ENCODE results near the gene GULP1. TPM values are rescaled to one million over a fixed set of nuclear protein-coding genes. Genes with fewer than 3 reads are reported as not detected.

Gene GULP1
- total RNA-seq, 1 experiment from 2014 or later, result 75.1 TPM

DNA sequence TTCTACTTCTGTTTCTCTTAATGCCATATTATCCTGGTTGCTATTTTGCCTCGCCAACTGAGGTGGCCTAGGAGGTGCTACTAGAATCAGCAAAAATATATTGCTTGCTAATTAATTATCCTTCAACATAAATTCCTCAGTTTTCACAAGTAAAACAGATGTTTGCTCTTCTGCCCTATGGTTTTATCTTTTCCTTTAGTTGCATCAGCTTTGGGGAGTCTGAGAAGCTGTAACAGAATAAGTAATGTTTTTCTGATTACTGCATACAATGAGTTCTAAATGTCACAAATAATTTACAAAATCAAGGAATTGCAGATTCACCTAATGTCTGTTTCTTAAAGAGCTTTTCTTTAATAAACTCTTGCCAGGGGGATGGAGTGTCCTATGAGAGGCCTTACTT, 36.7 kb downstream of the GULP1 start (continued):
- TF ChIP-seq GRHL2 (CRISPR knock-in tag; IDR thresholded peaks at IDR 0.05; ENCODE audit: insufficient replicate concordance, severe bottlenecking), result no peak
- TF ChIP-seq ZNF396 (CRISPR knock-in tag; IDR thresholded peaks at IDR 0.05; ENCODE audit: borderline replicate concordance), result no peak
- no peak for TF ChIP-seq ZBTB21 (CRISPR knock-in tag; IDR thresholded peaks at IDR 0.05; ENCODE audit: borderline replicate concordance)
- no peak for TF ChIP-seq NR2C2 (CRISPR knock-in tag; IDR thresholded peaks at IDR 0.05)
- no peak for TF ChIP-seq CREB1 (CRISPR knock-in tag; IDR thresholded peaks at IDR 0.05)
- TF ChIP-seq, protein P1, sequence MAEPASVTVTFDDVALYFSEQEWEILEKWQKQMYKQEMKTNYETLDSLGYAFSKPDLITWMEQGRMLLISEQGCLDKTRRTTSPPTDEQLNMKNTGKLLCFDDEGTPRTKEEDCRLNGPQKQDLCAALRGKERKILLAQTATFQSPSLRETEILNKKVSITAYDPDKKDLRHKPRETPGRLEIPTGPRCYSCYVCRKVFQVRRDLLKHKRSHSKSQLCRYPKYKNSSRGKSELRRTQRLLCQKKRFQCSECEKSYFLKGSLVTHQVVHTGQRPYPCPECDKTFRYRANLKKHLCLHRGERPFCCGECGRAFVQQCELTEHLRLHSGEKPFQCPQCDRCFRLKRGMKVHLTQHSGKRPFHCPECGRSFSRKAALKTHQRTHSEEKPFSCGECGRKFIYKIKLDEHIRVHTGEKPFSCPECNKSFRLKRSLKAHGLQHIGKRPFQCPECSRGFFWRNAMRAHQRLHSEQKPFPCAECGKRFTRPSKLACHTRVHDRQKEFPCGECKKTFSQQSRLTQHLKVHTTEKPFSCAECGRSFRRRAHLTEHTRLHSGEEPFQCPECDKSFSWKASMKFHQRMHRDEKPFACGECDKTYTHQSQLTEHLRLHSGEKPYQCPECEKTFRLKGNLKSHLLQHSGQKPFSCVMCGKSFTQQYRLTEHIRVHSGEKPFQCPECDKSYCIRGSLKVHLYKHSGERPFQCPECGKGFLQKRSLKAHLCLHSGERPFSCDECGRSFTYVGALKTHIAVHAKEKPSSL (CRISPR knock-in tag; conservative IDR thresholded peaks at IDR 0.05), result no peak
- TF ChIP-seq NFYB (CRISPR knock-in tag; conservative IDR thresholded peaks at IDR 0.05; ENCODE audit: low read depth), result no peak
- no peak for TF ChIP-seq ESRRA (CRISPR knock-in tag; IDR thresholded peaks at IDR 0.05; ENCODE audit: borderline replicate concordance)
- TF ChIP-seq, protein P2, sequence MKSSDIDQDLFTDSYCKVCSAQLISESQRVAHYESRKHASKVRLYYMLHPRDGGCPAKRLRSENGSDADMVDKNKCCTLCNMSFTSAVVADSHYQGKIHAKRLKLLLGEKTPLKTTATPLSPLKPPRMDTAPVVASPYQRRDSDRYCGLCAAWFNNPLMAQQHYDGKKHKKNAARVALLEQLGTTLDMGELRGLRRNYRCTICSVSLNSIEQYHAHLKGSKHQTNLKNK (CRISPR knock-in tag; IDR thresholded peaks at IDR 0.05), result no peak
- TF ChIP-seq, protein P3, sequence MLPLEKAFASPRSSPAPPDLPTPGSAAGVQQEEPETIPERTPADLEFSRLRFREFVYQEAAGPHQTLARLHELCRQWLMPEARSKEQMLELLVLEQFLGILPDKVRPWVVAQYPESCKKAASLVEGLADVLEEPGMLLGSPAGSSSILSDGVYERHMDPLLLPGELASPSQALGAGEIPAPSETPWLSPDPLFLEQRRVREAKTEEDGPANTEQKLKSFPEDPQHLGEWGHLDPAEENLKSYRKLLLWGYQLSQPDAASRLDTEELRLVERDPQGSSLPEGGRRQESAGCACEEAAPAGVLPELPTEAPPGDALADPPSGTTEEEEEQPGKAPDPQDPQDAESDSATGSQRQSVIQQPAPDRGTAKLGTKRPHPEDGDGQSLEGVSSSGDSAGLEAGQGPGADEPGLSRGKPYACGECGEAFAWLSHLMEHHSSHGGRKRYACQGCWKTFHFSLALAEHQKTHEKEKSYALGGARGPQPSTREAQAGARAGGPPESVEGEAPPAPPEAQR (CRISPR knock-in tag; IDR thresholded peaks at IDR 0.05), result no peak
- no peak for TF ChIP-seq ATF1 (CRISPR knock-in tag; IDR thresholded peaks at IDR 0.05)
- no peak for TF ChIP-seq KAT7 (CRISPR knock-in tag; IDR thresholded peaks at IDR 0.05; ENCODE audit: borderline replicate concordance)
- no peak for TF ChIP-seq OVOL2 (CRISPR knock-in tag; IDR thresholded peaks at IDR 0.05; ENCODE audit: borderline replicate concordance)
- TF ChIP-seq ZNF317 (CRISPR knock-in tag; IDR thresholded peaks at IDR 0.05; ENCODE audit: borderline replicate concordance, low read depth), result no peak
- TF ChIP-seq, protein P4, sequence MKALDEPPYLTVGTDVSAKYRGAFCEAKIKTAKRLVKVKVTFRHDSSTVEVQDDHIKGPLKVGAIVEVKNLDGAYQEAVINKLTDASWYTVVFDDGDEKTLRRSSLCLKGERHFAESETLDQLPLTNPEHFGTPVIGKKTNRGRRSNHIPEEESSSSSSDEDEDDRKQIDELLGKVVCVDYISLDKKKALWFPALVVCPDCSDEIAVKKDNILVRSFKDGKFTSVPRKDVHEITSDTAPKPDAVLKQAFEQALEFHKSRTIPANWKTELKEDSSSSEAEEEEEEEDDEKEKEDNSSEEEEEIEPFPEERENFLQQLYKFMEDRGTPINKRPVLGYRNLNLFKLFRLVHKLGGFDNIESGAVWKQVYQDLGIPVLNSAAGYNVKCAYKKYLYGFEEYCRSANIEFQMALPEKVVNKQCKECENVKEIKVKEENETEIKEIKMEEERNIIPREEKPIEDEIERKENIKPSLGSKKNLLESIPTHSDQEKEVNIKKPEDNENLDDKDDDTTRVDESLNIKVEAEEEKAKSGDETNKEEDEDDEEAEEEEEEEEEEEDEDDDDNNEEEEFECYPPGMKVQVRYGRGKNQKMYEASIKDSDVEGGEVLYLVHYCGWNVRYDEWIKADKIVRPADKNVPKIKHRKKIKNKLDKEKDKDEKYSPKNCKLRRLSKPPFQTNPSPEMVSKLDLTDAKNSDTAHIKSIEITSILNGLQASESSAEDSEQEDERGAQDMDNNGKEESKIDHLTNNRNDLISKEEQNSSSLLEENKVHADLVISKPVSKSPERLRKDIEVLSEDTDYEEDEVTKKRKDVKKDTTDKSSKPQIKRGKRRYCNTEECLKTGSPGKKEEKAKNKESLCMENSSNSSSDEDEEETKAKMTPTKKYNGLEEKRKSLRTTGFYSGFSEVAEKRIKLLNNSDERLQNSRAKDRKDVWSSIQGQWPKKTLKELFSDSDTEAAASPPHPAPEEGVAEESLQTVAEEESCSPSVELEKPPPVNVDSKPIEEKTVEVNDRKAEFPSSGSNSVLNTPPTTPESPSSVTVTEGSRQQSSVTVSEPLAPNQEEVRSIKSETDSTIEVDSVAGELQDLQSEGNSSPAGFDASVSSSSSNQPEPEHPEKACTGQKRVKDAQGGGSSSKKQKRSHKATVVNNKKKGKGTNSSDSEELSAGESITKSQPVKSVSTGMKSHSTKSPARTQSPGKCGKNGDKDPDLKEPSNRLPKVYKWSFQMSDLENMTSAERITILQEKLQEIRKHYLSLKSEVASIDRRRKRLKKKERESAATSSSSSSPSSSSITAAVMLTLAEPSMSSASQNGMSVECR (CRISPR knock-in tag; IDR thresholded peaks at IDR 0.05; ENCODE audit: borderline replicate concordance), result no peak

DNA sequence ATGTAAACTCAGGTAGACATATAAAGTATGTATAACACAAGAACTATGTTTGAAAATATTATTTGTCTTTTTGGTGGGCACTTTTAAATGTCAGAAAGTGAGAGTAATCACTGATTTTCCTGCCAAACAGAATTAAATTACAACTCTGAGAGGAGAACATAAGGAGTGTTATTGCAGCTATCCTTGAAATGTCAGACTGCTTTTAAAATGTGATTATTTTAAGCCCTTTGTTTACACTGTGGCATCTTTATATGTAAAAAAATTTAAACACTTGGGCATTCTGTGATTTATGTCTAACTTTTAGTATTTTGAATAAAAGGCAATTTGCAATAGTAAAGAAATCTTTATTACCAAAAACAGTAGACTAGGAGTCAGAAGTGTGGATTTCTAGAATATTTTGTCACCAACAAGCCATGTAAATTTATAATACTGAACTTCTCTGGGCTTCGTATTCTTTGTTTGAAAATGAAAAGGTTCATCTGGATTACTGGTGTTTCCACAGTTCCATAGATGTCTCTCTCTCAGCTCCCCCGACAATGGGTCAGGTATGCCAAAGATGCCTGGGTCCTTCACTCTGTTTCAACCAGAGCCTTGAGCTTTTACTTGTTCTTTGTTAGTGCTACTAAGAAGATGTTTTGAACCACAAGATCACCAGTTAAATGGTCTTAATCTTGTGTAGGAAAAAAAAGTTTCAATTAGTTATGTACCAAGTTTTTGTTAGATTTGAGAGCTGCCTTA, 38.8 kb downstream of the GULP1 start:
- DNase-seq (ENCODE audit: low spot score) (no peak), ATAC-seq (peak; percentile 55; the same call in 1 of the 2 replicates)
- Mint-ChIP-seq H3K36me3 (no peaks in the 10 kb centered on the region), H3K9me3 (no peaks in the 10 kb centered on the region), H3K27ac (no peak overlapping the region), H3K27me3 (ENCODE audit: low read depth) (no peaks in the 10 kb centered on the region), H3K4me1 (peaks cover 53% of the 10 kb centered on the region), H3K4me3 (no peak overlapping the region)
- CTCF ChIA-PET, result interaction anchor here (0.9 to 1.2 kb wide), 3 partner anchors 11 to 39 kb away, joined by 3 to 4 read pairs (median 3); no protein-coding TSS in a partner anchor
- POLR2A ChIA-PET, result no interaction called here
- no peak for TF ChIP-seq MXD4 (CRISPR knock-in tag; IDR thresholded peaks at IDR 0.05; ENCODE audit: borderline replicate concordance)
- TF ChIP-seq, protein P1 (CRISPR knock-in tag; conservative IDR thresholded peaks at IDR 0.05), result no peak
- no peak for TF ChIP-seq CBFB (CRISPR knock-in tag; IDR thresholded peaks at IDR 0.05; ENCODE audit: low read depth)
- TF ChIP-seq, protein P5, sequence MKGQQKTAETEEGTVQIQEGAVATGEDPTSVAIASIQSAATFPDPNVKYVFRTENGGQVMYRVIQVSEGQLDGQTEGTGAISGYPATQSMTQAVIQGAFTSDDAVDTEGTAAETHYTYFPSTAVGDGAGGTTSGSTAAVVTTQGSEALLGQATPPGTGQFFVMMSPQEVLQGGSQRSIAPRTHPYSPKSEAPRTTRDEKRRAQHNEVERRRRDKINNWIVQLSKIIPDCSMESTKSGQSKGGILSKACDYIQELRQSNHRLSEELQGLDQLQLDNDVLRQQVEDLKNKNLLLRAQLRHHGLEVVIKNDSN (CRISPR knock-in tag; IDR thresholded peaks at IDR 0.05), result no peak
- TF ChIP-seq, protein P6, sequence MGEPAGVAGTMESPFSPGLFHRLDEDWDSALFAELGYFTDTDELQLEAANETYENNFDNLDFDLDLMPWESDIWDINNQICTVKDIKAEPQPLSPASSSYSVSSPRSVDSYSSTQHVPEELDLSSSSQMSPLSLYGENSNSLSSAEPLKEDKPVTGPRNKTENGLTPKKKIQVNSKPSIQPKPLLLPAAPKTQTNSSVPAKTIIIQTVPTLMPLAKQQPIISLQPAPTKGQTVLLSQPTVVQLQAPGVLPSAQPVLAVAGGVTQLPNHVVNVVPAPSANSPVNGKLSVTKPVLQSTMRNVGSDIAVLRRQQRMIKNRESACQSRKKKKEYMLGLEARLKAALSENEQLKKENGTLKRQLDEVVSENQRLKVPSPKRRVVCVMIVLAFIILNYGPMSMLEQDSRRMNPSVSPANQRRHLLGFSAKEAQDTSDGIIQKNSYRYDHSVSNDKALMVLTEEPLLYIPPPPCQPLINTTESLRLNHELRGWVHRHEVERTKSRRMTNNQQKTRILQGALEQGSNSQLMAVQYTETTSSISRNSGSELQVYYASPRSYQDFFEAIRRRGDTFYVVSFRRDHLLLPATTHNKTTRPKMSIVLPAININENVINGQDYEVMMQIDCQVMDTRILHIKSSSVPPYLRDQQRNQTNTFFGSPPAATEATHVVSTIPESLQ (CRISPR knock-in tag; IDR thresholded peaks at IDR 0.05), result no peak
- TF ChIP-seq RORB (CRISPR knock-in tag; IDR thresholded peaks at IDR 0.05), result no peak
- no peak for TF ChIP-seq PRRX2 (CRISPR knock-in tag; IDR thresholded peaks at IDR 0.05)
- no peak for TF ChIP-seq ETV6 (CRISPR knock-in tag; IDR thresholded peaks at IDR 0.05)
- no peak for TF ChIP-seq GRHL2 (CRISPR knock-in tag; IDR thresholded peaks at IDR 0.05; ENCODE audit: insufficient replicate concordance, severe bottlenecking)

Data from WTC11 (cell line).